ENCODE measurements around the gene FER.
"Not testable (repeated sequence)": the region's sequence is repeated elsewhere in the genome, so short reads cannot be mapped to it uniquely, and the experiment has no call there.

DNA sequence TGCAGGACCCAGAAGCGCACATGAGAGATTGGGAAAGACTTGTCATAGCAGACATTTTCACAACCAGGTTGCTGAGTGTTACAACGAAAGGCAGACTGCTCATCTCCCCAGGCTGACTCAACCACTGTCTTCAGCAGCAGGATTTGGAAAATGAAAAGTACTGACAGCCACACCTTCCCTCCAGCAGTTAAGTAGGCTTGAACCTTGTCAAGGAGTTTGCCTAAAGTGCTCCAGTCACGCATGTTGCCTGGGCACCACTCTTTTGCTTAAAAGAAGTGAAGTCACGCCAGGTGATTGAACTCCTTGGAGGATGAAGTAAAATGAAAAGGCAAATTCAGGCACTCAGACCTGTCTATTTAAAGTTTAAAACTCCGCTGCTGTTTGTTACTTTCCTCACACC is 304.5 kb downstream of the FER start:
- TF ChIP-seq, protein P1, sequence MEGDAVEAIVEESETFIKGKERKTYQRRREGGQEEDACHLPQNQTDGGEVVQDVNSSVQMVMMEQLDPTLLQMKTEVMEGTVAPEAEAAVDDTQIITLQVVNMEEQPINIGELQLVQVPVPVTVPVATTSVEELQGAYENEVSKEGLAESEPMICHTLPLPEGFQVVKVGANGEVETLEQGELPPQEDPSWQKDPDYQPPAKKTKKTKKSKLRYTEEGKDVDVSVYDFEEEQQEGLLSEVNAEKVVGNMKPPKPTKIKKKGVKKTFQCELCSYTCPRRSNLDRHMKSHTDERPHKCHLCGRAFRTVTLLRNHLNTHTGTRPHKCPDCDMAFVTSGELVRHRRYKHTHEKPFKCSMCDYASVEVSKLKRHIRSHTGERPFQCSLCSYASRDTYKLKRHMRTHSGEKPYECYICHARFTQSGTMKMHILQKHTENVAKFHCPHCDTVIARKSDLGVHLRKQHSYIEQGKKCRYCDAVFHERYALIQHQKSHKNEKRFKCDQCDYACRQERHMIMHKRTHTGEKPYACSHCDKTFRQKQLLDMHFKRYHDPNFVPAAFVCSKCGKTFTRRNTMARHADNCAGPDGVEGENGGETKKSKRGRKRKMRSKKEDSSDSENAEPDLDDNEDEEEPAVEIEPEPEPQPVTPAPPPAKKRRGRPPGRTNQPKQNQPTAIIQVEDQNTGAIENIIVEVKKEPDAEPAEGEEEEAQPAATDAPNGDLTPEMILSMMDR (IDR thresholded peaks at IDR 0.05) = not testable (repeated sequence)
- not testable (repeated sequence) for TF ChIP-seq EP300 (IDR thresholded peaks at IDR 0.05; ENCODE audit: borderline replicate concordance in 1 of 2, low read depth in 1 of 2, low read length in 1 of 2)
- TF ChIP-seq, protein P2, sequence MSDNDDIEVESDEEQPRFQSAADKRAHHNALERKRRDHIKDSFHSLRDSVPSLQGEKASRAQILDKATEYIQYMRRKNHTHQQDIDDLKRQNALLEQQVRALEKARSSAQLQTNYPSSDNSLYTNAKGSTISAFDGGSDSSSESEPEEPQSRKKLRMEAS (IDR thresholded peaks at IDR 0.05; ENCODE audit: low read depth) = not testable (repeated sequence)
